HUES48 (cell line): ENCODE results near the gene NUFIP2.
"Not testable (repeated sequence)": the region's sequence is repeated elsewhere in the genome, so short reads cannot be mapped to it uniquely, and the experiment has no call there.

ENCODE experiments used
- H3K27ac ChIP-seq: one replicate; pipeline ENCODE4 v1.7.0; 2013; ENCODE audit warnings: low read depth, low read length, inconsistent platforms
- H3K27me3 ChIP-seq: 2 replicates; pipeline ENCODE4 v1.6.1; 2013; ENCODE audit warnings: mild to moderate bottlenecking, low read length; ENCODE audit not compliant: control insufficient read depth, insufficient read depth
- H3K36me3 ChIP-seq: 2 replicates; pipeline ENCODE4 v1.6.1; 2013; ENCODE audit warnings: low read length; ENCODE audit not compliant: control insufficient read depth, insufficient read depth
- H3K4me1 ChIP-seq: 2 replicates; pipeline ENCODE4 v1.6.1; 2013; ENCODE audit warnings: mild to moderate bottlenecking, low read length; ENCODE audit not compliant: control insufficient read depth, insufficient read depth
- H3K4me3 ChIP-seq: 2 replicates; pipeline ENCODE4 v1.5.1; 2013; ENCODE audit warnings: mild to moderate bottlenecking, low read depth, low read length
- H3K9ac ChIP-seq: 2 replicates; pipeline ENCODE4 v1.6.1; 2013; ENCODE audit warnings: mild to moderate bottlenecking, low read depth, low read length, moderate library complexity
- H3K9me3 ChIP-seq: 2 replicates; pipeline ENCODE4 v1.6.1; 2013; ENCODE audit warnings: low read length; ENCODE audit not compliant: control insufficient read depth, insufficient read depth

NUFIP2 gene

GRCh38 chr17:29237476-29238132 is 56.3 kb downstream of the NUFIP2 start:
- no peaks in the 10 kb centered on the region for H3K9me3 ChIP-seq
- H3K27ac ChIP-seq: no peak overlapping the region
- H3K4me3 ChIP-seq: no peak overlapping the region
- H3K4me1 ChIP-seq: peaks cover 17% of the 10 kb centered on the region
- H3K27me3 ChIP-seq: no peaks in the 10 kb centered on the region
- no peaks in the 10 kb centered on the region for H3K36me3 ChIP-seq
- no peak overlapping the region for H3K9ac ChIP-seq

DNA sequence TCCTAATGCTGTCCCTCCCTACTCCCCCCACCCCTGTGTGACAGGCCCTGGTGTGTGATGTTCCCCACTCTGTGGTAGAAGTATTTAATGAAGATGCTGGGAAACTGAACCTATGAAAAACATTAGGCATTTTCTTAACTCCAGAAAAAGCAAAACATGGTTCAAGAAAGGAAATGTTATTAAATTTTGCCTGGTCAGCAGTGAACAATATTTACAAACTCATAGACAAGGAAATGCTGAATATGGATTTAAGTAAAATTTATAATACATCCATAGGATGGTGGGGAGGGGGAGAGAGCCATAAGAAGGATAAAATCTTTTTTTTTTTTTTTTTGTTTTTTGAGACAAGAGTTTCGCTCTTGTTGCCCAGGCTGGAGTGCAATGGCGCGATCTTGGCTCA is 58.0 kb downstream of the NUFIP2 start:
- peaks cover 9% of the 10 kb centered on the region for H3K4me1 ChIP-seq
- H3K27ac ChIP-seq: no peak overlapping the region
- H3K27me3 ChIP-seq: no peaks in the 10 kb centered on the region
- no peaks in the 10 kb centered on the region for H3K9me3 ChIP-seq
- no peaks in the 10 kb centered on the region for H3K36me3 ChIP-seq
- no peak overlapping the region for H3K4me3 ChIP-seq
- no peak overlapping the region for H3K9ac ChIP-seq

DNA sequence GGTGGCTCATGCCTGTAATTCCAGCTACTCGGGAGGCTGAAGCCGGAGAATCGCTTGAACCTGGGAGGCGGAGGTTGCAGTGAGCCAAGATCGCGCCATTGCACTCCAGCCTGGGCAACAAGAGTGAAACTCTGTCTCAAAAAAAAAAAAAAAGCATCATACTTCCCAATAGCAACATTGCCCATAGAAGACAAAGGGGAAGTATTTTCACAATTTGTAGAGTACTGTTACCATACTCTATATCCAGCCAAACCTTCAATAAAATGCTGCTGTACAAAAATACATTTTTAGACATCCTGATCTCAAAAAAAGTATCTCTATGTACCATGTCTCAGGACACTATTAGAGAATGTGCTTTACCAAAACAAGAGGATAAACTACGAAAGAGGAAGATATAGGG is 59.0 kb downstream of the NUFIP2 start:
- not testable (repeated sequence) for H3K27me3 ChIP-seq, H3K9ac ChIP-seq

DNA sequence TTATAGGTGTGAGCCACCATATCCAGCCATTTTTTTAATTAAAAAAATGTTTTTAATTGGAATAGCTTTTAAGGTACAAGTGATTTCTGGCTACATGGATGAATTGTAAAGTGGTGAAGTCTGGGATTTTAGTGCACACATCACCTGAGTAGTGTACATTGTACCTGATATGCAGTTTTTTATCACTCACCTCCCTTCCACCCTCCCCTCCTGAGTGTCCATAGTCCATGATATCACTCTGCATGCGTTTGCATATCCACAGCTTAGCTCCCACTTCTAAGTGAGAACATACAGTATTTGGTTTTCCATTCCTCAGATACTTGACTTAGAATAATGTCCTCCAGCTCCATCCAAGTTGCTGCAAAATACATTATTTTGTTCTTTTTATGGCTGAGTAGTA is 60.6 kb downstream of the NUFIP2 start:
- no peaks in the 10 kb centered on the region for H3K4me1 ChIP-seq
- H3K9ac ChIP-seq: no peak overlapping the region
- no peaks in the 10 kb centered on the region for H3K9me3 ChIP-seq
- H3K27ac ChIP-seq: no peak overlapping the region
- H3K27me3 ChIP-seq: no peaks in the 10 kb centered on the region
- H3K36me3 ChIP-seq: no peaks in the 10 kb centered on the region
- no peak overlapping the region for H3K4me3 ChIP-seq

More for the DNA sequence above, 59.0 kb downstream of the NUFIP2 start:
- H3K36me3 ChIP-seq, H3K4me3 ChIP-seq, H3K9me3 ChIP-seq, H3K27ac ChIP-seq, H3K4me1 ChIP-seq: not testable (repeated sequence)

DNA sequence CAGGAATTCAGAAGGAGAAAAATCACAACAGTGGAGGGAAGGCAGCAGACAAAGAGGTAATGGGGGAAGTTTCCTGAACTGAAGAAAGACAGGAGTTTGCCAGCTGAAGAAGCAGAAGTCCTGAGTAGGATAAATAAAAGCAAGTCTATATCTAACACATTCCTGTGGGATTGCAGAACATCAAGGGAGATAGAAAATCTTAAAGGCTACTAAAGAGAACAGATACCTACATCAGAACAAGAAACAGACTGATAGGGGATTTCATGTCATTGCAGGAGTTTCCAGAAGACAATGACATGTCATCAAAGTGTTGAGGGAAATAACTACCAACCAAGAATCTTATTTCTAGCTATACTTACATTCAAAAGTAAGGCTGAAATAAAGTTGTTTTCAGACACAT is 68.6 kb downstream of the NUFIP2 start:
- Histone ChIP-seq H3K27ac (no peak overlapping the region), H3K4me3 (no peak overlapping the region), H3K27me3 (no peaks in the 10 kb centered on the region), H3K9me3 (no peaks in the 10 kb centered on the region), H3K4me1 (no peaks in the 10 kb centered on the region), H3K36me3 (no peaks in the 10 kb centered on the region), H3K9ac (no peak overlapping the region)

DNA sequence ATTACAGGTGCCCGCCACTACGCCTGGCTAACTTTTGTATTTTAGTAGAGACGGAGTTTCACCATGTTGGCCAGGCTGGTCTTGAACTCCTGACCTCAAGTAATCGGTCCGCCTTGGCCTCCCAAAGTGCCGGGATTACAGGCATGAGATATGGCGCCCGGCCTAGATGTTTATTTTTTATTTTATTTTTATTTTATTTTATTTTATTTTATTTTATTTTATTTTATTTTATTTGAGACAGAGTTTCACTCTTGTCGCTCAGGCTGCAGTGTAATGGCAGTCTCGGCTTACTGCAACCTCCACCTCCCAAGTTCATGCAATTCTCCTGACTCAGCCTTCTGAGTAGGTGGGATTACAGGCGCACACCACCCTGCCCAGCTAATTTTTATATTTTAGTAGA is 72.6 kb downstream of the NUFIP2 start:
- not testable (repeated sequence) for H3K27me3 ChIP-seq, H3K9ac ChIP-seq, H3K4me1 ChIP-seq, H3K36me3 ChIP-seq, H3K9me3 ChIP-seq, H3K4me3 ChIP-seq, H3K27ac ChIP-seq

- peaks cover 4% of the 10 kb centered on the region; the same call in 1 of the 2 replicates for H3K4me1 ChIP-seq
- H3K36me3 ChIP-seq: no peaks in the 10 kb centered on the region
- no peak overlapping the region for H3K4me3 ChIP-seq
- no peaks in the 10 kb centered on the region for H3K27me3 ChIP-seq
- no peaks in the 10 kb centered on the region for H3K9me3 ChIP-seq
- H3K9ac ChIP-seq: no peak overlapping the region
- H3K27ac ChIP-seq: no peak overlapping the region
These were observed 74.4 kb downstream of the NUFIP2 start for GRCh38 chr17:29219378-29220047.

DNA sequence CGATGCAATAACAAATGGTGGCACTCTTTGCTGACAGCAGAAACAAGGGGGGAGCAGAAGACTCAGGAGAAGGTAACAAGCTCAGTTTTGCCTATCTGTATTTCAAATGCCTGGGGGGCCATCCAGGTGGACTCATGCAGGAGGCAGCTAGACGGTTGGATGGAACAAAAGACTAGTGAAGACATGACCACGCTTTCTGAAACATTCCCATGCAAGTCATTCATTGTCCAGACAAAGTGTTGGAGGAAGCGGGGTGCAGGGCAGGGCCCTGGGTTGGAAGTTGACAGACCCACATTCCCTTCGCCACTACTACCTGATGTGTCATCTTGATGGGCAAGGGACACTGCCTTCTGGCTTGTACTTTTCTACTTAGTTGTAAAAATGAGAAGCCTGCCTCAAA is 77.1 kb downstream of the NUFIP2 start:
- Histone ChIP-seq H3K9ac (no peak overlapping the region), H3K4me3 (no peak overlapping the region), H3K27me3 (no peaks in the 10 kb centered on the region), H3K9me3 (no peaks in the 10 kb centered on the region), H3K36me3 (no peaks in the 10 kb centered on the region), H3K27ac (no peak overlapping the region), H3K4me1 (peaks cover 4% of the 10 kb centered on the region; the same call in 1 of the 2 replicates)

DNA sequence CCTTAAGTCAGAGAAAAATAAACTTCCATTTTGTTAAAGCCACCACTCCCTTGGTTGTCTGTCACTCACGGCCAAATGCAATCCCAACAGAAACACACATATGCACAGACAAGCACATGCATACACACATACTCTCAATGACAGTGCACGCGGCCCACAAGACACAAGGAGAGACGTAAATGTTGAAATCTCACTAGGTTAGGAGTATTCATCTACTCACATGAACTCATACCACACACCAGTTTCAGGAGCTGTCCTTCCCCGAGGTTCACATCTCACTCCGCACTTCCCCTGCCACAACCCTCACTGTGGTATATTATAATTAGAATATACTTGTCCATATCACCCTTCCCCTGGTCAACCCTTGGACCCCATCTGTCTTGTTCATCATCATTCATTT is 77.8 kb downstream of the NUFIP2 start:
- H3K9me3 ChIP-seq: no peaks in the 10 kb centered on the region
- H3K4me1 ChIP-seq: peaks cover 4% of the 10 kb centered on the region; the same call in 1 of the 2 replicates
- no peak overlapping the region for H3K9ac ChIP-seq
- H3K36me3 ChIP-seq: no peaks in the 10 kb centered on the region
- H3K4me3 ChIP-seq: no peak overlapping the region
- no peak overlapping the region for H3K27ac ChIP-seq
- H3K27me3 ChIP-seq: no peaks in the 10 kb centered on the region

- Histone ChIP-seq H3K27ac (no peak overlapping the region), H3K36me3 (no peaks in the 10 kb centered on the region), H3K9ac (no peak overlapping the region), H3K9me3 (no peaks in the 10 kb centered on the region), H3K4me3 (no peak overlapping the region), H3K4me1 (peaks cover 4% of the 10 kb centered on the region; the same call in 1 of the 2 replicates), H3K27me3 (no peaks in the 10 kb centered on the region)
These were observed 78.2 kb downstream of the NUFIP2 start for GRCh38 chr17:29215717-29216116.

- Histone ChIP-seq H3K36me3 (no peaks in the 10 kb centered on the region), H3K27me3 (no peaks in the 10 kb centered on the region), H3K27ac (no peak overlapping the region), H3K4me3 (no peak overlapping the region), H3K4me1 (peaks cover 4% of the 10 kb centered on the region; the same call in 1 of the 2 replicates), H3K9ac (no peak overlapping the region), H3K9me3 (no peaks in the 10 kb centered on the region)
These were observed 78.8 kb downstream of the NUFIP2 start for GRCh38 chr17:29215174-29215573.
